ENCODE measurements around the gene CCDC187.

GRCh38 chr9:136230773-136231172 lies 73.1 kb downstream of the CCDC187 start:
- TF ChIP-seq TCF7 (CRISPR knock-in tag; IDR thresholded peaks at IDR 0.05; ENCODE audit: low read depth) (no peak), USF1 (CRISPR knock-in tag; IDR thresholded peaks at IDR 0.05) (no peak), SMAD4 (CRISPR knock-in tag; IDR thresholded peaks at IDR 0.05) (no peak), ZBTB43 (CRISPR knock-in tag; IDR thresholded peaks at IDR 0.05) (no peak), ZNF121 (CRISPR knock-in tag; IDR thresholded peaks at IDR 0.05) (no peak), FOXK1 (CRISPR knock-in tag; IDR thresholded peaks at IDR 0.05) (no peak), CTCF (IDR thresholded peaks at IDR 0.05) (no peak), ATF3 (CRISPR knock-in tag; conservative IDR thresholded peaks at IDR 0.05) (no peak)
